ENCODE measurements around the gene INO80. TPM values are rescaled to one million over a fixed set of nuclear protein-coding genes. Genes with fewer than 3 reads are reported as not detected.

Gene INO80
- total RNA-seq, 4 donors from 2014 or later = 20.9 to 28.4 (median 25.1) TPM

- TF ChIP-seq CTCF (IDR thresholded peaks at IDR 0.05; ENCODE audit: low read depth) = no peak
These were observed 123.3 kb downstream of the INO80 start for GRCh38 chr15:40992825-40993224.

- TF ChIP-seq CTCF (IDR thresholded peaks at IDR 0.05; ENCODE audit: low read depth) = no peak
These were observed 123.8 kb downstream of the INO80 start for GRCh38 chr15:40992241-40992741.

- no peak for TF ChIP-seq CTCF (IDR thresholded peaks at IDR 0.05; ENCODE audit: low read depth)
These were observed 124.7 kb downstream of the INO80 start for GRCh38 chr15:40991355-40991754.

- no peak for TF ChIP-seq CTCF (IDR thresholded peaks at IDR 0.05; ENCODE audit: low read depth)
These were observed 125.3 kb downstream of the INO80 start for GRCh38 chr15:40990789-40991188.

DNA sequence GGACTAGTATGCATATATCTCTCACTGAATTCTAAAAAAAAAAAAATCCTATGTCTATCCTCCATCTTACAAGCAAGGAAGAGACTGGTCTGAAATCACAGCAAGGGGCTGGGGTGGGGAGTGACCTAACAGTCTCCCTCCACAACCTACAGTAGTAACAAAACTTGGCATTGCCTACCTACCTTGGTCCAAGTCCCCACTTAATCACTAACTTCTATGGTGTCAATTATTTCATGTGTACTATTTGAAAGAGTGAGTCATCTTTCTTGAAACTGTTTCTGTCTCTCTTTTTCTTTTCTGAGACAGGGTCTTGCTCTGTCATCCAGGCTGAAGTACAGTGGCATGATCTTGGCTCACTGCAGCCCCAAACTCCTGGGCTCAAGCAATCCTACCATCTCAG, 126.0 kb downstream of the INO80 start:
- no peak for TF ChIP-seq CTCF (IDR thresholded peaks at IDR 0.05; ENCODE audit: low read depth)

- TF ChIP-seq CTCF (IDR thresholded peaks at IDR 0.05; ENCODE audit: low read depth) = no peak
These were observed 127.9 kb downstream of the INO80 start for GRCh38 chr15:40988156-40988555.

DNA sequence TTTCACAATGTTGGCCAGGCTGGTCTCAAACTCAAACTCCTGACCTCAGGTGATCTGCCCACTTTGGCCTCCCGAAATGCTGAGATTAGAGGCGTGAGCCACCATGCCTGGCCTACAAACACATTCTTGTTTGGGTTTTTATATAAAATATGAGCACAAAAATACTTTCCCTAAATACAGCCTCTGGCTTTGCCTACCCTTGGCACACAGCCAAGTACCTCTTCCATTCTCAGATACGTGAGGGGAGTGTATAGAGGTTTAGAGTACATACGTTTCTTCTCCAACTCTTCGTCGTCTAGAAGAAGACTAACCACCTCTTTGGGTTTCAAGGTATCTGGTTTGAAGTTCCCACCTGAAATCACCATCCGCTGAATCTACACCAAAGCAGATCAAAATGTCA, 129.3 kb downstream of the INO80 start:
- TF ChIP-seq CTCF (IDR thresholded peaks at IDR 0.05; ENCODE audit: low read depth) = no peak

All from subcutaneous adipose tissue (tissue), 4 donors.